Calu3 (cell line): ENCODE measurements around the gene ANKRD16. TPM values are rescaled to one million over a fixed set of nuclear protein-coding genes. Genes with fewer than 3 reads are reported as not detected.

Experiments
- BruUV-seq: library from RNA; stranded (reverse); fragments of 400-500 nt; replicated peaks from 2 replicates; lab custom pipeline; 2021; lab: Mats Ljungman, UMichigan
- CTCF ChIA-PET: fragments of 300-600 bp; sonication (Branson Sonifier 250); formaldehyde crosslinking; loops from one replicate; lab custom pipeline; 2022; ENCODE audit warnings: antibody characterized with exemption; lab: Charles Lee
- DNase-seq: peaks from one replicate; pipeline ENCODE4 v3.0.0; 2022
- H3K27ac Mint-ChIP-seq: one replicate; pipeline ENCODE4 v1.8.0; 2022; ENCODE audit warnings: mixed read lengths; ENCODE audit not compliant: unreplicated experiment
- H3K27me3 Mint-ChIP-seq: one replicate; pipeline ENCODE4 v1.8.0; 2022; ENCODE audit warnings: mixed read lengths; ENCODE audit not compliant: unreplicated experiment
- H3K36me3 Mint-ChIP-seq: one replicate; pipeline ENCODE4 v1.8.0; 2022; ENCODE audit warnings: mild to moderate bottlenecking, moderate library complexity, mixed read lengths; ENCODE audit not compliant: insufficient read depth, unreplicated experiment
- H3K4me1 Mint-ChIP-seq: one replicate; pipeline ENCODE4 v1.8.0; 2022; ENCODE audit warnings: mild to moderate bottlenecking, low read depth, mixed read lengths; ENCODE audit not compliant: unreplicated experiment
- H3K4me3 Mint-ChIP-seq: one replicate; pipeline ENCODE4 v1.8.0; 2022; ENCODE audit warnings: mild to moderate bottlenecking, low read depth, moderate library complexity, mixed read lengths; ENCODE audit not compliant: unreplicated experiment
- H3K9me3 Mint-ChIP-seq: one replicate; pipeline ENCODE4 v1.8.0; 2022; ENCODE audit warnings: low read depth, mixed read lengths; ENCODE audit not compliant: unreplicated experiment
- CTCF ChIP-seq: fragments of 200-600 bp; IDR thresholded peaks from one replicate; pipeline ENCODE4 v1.8.0; 2022; ENCODE audit warnings: antibody characterized with exemption; ENCODE audit not compliant: unreplicated experiment
- intact Hi-C: fragments of 100-400 bp; cut with micrococcal nuclease; formaldehyde crosslinking; loops from one replicate; pipeline ENCODE4 v1.10.0; 2022; ENCODE audit not compliant: unreplicated experiment
- total RNA-seq: library from RNA; stranded (reverse); gene quantifications from 2 replicates; pipeline ENCODE4 v1.2.3, GENCODE V29; 2022

ANKRD16 gene
- total RNA-seq, 1 experiment from 2014 or later = 8.7 TPM

GRCh38 chr10:5933909-5934546 lies 44.3 kb upstream of the ANKRD16 start:
- no peaks in the 10 kb centered on the region for H3K9me3 Mint-ChIP-seq
- H3K27ac Mint-ChIP-seq = no peak overlapping the region
- no peaks in the 10 kb centered on the region for H3K27me3 Mint-ChIP-seq
- TF ChIP-seq CTCF = no peak
- no peak overlapping the region for H3K4me3 Mint-ChIP-seq
- H3K4me1 Mint-ChIP-seq = no peaks in the 10 kb centered on the region
- CTCF ChIA-PET = interaction anchor here (0.7 kb wide), 1 partner anchor 52 kb away, joined by 3 read pairs; no protein-coding TSS in a partner anchor
- intact Hi-C loops = no loop called here
- DNase-seq = no peak
- H3K36me3 Mint-ChIP-seq = peaks cover 9% of the 10 kb centered on the region
- BruUV-seq = no TSS peak

- CTCF ChIA-PET = no interaction called here
- Mint-ChIP-seq H3K36me3 (peaks cover 8% of the 10 kb centered on the region), H3K4me1 (no peaks in the 10 kb centered on the region), H3K9me3 (no peaks in the 10 kb centered on the region), H3K27me3 (no peaks in the 10 kb centered on the region), H3K27ac (no peak overlapping the region), H3K4me3 (no peak overlapping the region)
- no peak for TF ChIP-seq CTCF
- intact Hi-C loops = no loop called here
- DNase-seq = no peak
- no TSS peak for BruUV-seq
Observed at GRCh38 chr10:5932345-5932744, 42.7 kb upstream of the ANKRD16 start.

- Mint-ChIP-seq H3K4me1 (no peaks in the 10 kb centered on the region), H3K4me3 (no peak overlapping the region), H3K9me3 (no peaks in the 10 kb centered on the region), H3K27ac (no peak overlapping the region), H3K36me3 (peaks cover 14% of the 10 kb centered on the region), H3K27me3 (no peaks in the 10 kb centered on the region)
- TF ChIP-seq CTCF = no peak
- CTCF ChIA-PET = no interaction called here
- no TSS peak for BruUV-seq
- intact Hi-C loops = no loop called here
- DNase-seq = no peak
Observed at GRCh38 chr10:5930272-5930671, 40.6 kb upstream of the ANKRD16 start.

GRCh38 chr10:5929442-5929841 lies 39.7 kb upstream of the ANKRD16 start:
- BruUV-seq = no TSS peak
- peaks cover 14% of the 10 kb centered on the region for H3K36me3 Mint-ChIP-seq

More at GRCh38 chr10:5929442-5929841, 39.7 kb upstream of the ANKRD16 start:
- no peak for DNase-seq
- no peak overlapping the region for H3K27ac Mint-ChIP-seq
- TF ChIP-seq CTCF = no peak
- H3K4me1 Mint-ChIP-seq = no peaks in the 10 kb centered on the region
- no peaks in the 10 kb centered on the region for H3K27me3 Mint-ChIP-seq
- H3K9me3 Mint-ChIP-seq = no peaks in the 10 kb centered on the region
- intact Hi-C loops = no loop called here
- no peak overlapping the region for H3K4me3 Mint-ChIP-seq
- CTCF ChIA-PET = no interaction called here
